GM12878 (cell line): ENCODE measurements around the gene GRK7. TPM values are rescaled to one million over a fixed set of nuclear protein-coding genes. Genes with fewer than 3 reads are reported as not detected.

Experiments
- ATAC-seq: fragments of 200-7000 bp; cut with Tn5 transposase; 3 replicates; pipeline ENCODE4 v1.9.1; 2020; ENCODE audit warnings: mild to moderate bottlenecking, moderate library complexity
- BruUV-seq: library from RNA; stranded (reverse); fragments of 400-500 nt; replicated peaks from 2 replicates; lab custom pipeline; 2021; lab: Mats Ljungman, UMichigan
- CTCF ChIA-PET: fragments of 300-600 bp; sonication (Branson Sonifier 250); formaldehyde crosslinking; extraction: SDS; loops from one replicate; lab custom pipeline; 2021; ENCODE audit warnings: inconsistent platforms; lab: Yijun Ruan, JAX
- POLR2A ChIA-PET: fragments of 350-600 bp; formaldehyde crosslinking; extraction: SDS; loops from one replicate; lab custom pipeline; 2021; ENCODE audit warnings: inconsistent platforms; lab: Charles Lee
- RAD21 ChIA-PET: fragments of 300-600 bp; sonication (Branson Sonifier 250); formaldehyde crosslinking; loops from one replicate; lab custom pipeline; 2023; ENCODE audit warnings: antibody characterized with exemption; ENCODE audit not compliant: unreplicated experiment; lab: Charles Lee
- SMC1A ChIA-PET: fragments of 300-600 bp; sonication (Branson Sonifier 250); formaldehyde crosslinking; loops from one replicate; lab custom pipeline; 2023; ENCODE audit not compliant: unreplicated experiment, uncharacterized antibody; lab: Charles Lee
- DNase-seq: peaks from one replicate; pipeline ENCODE4 v3.0.0-alpha.2; 2011; ENCODE audit warnings: low read depth, low spot score
- FAIRE-seq: peaks from 3 replicates; lab custom pipeline; 2011; peaks lifted over from hg19 to GRCh38; lab: Jason Lieb, UNC
- H2AFZ ChIP-seq: 2 replicates; pipeline ENCODE4 v1.6.0; 2011; ENCODE audit warnings: low read depth, low read length, control low read depth; ENCODE audit not compliant: control insufficient read depth
- H3K27ac ChIP-seq: 2 replicates; pipeline ENCODE4 v1.5.1; 2011; ENCODE audit warnings: control low read depth; ENCODE audit not compliant: control insufficient read depth, insufficient read depth
- H3K27me3 ChIP-seq, 2 experiments: replicated peaks in 1 of 2; 2 replicates each; pipeline versions ENCODE4 v1.6.0 to v1.6.1; 2011; ENCODE audit warnings: low read length in 1 of 2; ENCODE audit not compliant: control insufficient read depth in 2 of 2, insufficient read depth in 2 of 2
- H3K36me3 ChIP-seq, 2 experiments: 2 replicates each; pipeline ENCODE4 v1.5.1; 2011; ENCODE audit warnings: low read length in 1 of 2; ENCODE audit not compliant: control insufficient read depth in 2 of 2, insufficient read depth in 2 of 2
- H3K4me1 ChIP-seq: 2 replicates; pipeline ENCODE4 v1.6.1; 2011; ENCODE audit warnings: mild to moderate bottlenecking, low read length, moderate library complexity, mixed read lengths; ENCODE audit not compliant: control insufficient read depth, insufficient read depth
- H3K4me2 ChIP-seq: 2 replicates; pipeline ENCODE4 v1.6.0; 2011; ENCODE audit warnings: control low read depth; ENCODE audit not compliant: control insufficient read depth, insufficient read depth
- H3K4me3 ChIP-seq: fragments of 200-600 bp; sonication (generic); 2 replicates; pipeline ENCODE4 v1.5.1; 2016
- H3K79me2 ChIP-seq: 2 replicates; pipeline ENCODE4 v1.6.0; 2011; ENCODE audit warnings: low read length; ENCODE audit not compliant: control insufficient read depth, insufficient read depth
- H3K9ac ChIP-seq: 2 replicates; pipeline ENCODE4 v1.8.0; 2011; ENCODE audit warnings: low read length, control low read depth, mixed read lengths; ENCODE audit not compliant: control insufficient read depth, insufficient read depth
- H3K9me3 ChIP-seq: replicated peaks from 3 replicates; pipeline ENCODE4 v1.5.1; 2011; ENCODE audit warnings: mild to moderate bottlenecking, low read length; ENCODE audit not compliant: control insufficient read depth, insufficient read depth
- H4K20me1 ChIP-seq: 2 replicates; pipeline ENCODE4 v1.6.0; 2011; ENCODE audit not compliant: control insufficient read depth, insufficient read depth
- BACH1 ChIP-seq: fragments of 450-650 bp; IDR thresholded peaks from 2 replicates; pipeline ENCODE4 v1.6.1; 2017; ENCODE audit warnings: mild to moderate bottlenecking, borderline replicate concordance
- BCL3 ChIP-seq: IDR thresholded peaks from 2 replicates; pipeline ENCODE4 v1.6.1; 2011; ENCODE audit warnings: borderline replicate concordance, low read depth, mild to moderate bottlenecking, moderate library complexity, low read length; ENCODE audit not compliant: insufficient read depth, poor library complexity, severe bottlenecking
- CREB1 ChIP-seq: IDR thresholded peaks from 2 replicates; pipeline ENCODE4 v1.6.1; 2012; ENCODE audit warnings: low read depth, mild to moderate bottlenecking, inconsistent platforms
- ESRRA ChIP-seq: IDR thresholded peaks from 2 replicates; pipeline ENCODE4 v1.6.1; 2012; ENCODE audit warnings: mild to moderate bottlenecking, low read length, improper control_type of control experiment
- FOS ChIP-seq: IDR thresholded peaks from 3 replicates; pipeline ENCODE4 v1.6.1; 2011; ENCODE audit warnings: borderline replicate concordance; ENCODE audit not compliant: insufficient read length; ENCODE audit errors: extremely low read depth
- HCFC1 ChIP-seq: fragments of 150-350 bp; IDR thresholded peaks from 2 replicates; pipeline ENCODE4 v1.6.1; 2014; ENCODE audit warnings: low read length
- HDAC6 ChIP-seq: fragments of 200-600 bp; sonication (generic); IDR thresholded peaks from one replicate; pipeline ENCODE4 v1.8.0; 2017; ENCODE audit warnings: antibody characterized with exemption; ENCODE audit not compliant: unreplicated experiment
- JUNB ChIP-seq: IDR thresholded peaks from 2 replicates; pipeline ENCODE4 v1.6.1; 2016; ENCODE audit warnings: antibody characterized with exemption, mild to moderate bottlenecking
- NBN ChIP-seq: fragments of 450-650 bp; IDR thresholded peaks from 2 replicates; pipeline ENCODE4 v1.6.1; 2016
- POLR2AphosphoS2 ChIP-seq: IDR thresholded peaks from 2 replicates; pipeline ENCODE4 v1.6.1; 2011; ENCODE audit warnings: low read depth, mild to moderate bottlenecking, low read length, improper control_type of control experiment, moderate library complexity
- RELB ChIP-seq: fragments of 450-650 bp; IDR thresholded peaks from 2 replicates; pipeline ENCODE4 v1.6.1; 2017; ENCODE audit warnings: low read depth, mild to moderate bottlenecking, moderate library complexity
- ZNF687 ChIP-seq: fragments of 450-650 bp; IDR thresholded peaks from 2 replicates; pipeline ENCODE4 v1.6.1; 2017; ENCODE audit warnings: mild to moderate bottlenecking, moderate library complexity
- WGBS: methylation state at CpG from one replicate; pipeline ENCODE4 v1.1.6; 2016; ENCODE audit warnings: low lambda C conversion rate; ENCODE audit not compliant: insufficient replicate concordance, insufficient coverage; ENCODE audit errors: missing lambda C conversion rate; 5-methylcytosine and 5-hydroxymethylcytosine counted together
- in situ Hi-C: fragments of 300-500 bp; cut with MboI; formaldehyde crosslinking; loops from 9 replicates; pipeline ENCODE4 v1.14.3; 2018; ENCODE audit warnings: mixed read lengths
- intact Hi-C: fragments of 100-400 bp; cut with micrococcal nuclease; formaldehyde crosslinking; loops from one replicate; pipeline ENCODE4 v1.14.2; 2022; ENCODE audit not compliant: unreplicated experiment
- polyA plus RNA-seq, 11 experiments: library from polyadenylated mRNA; depleted of rRNA in 4 of 11; unstranded in 6 of 11; stranded (reverse) in 5 of 11; fragments of >200 nt; fragmentation: Nextera tagmentation in 4 of 11; fragmentation: Illumina TruSeq in 1 of 11; extraction: Ambion mirVana in 4 of 11; extraction: Trizol in 1 of 11; gene quantifications; 1 replicate in 1 of 11; 2 replicates in 10 of 11; pipeline versions ENCODE4 v1.2.1 to v1.2.3, GENCODE V29; 2011 to 2016; ENCODE audit warnings: inconsistent platforms in 2 of 11, missing spikeins in 2 of 11, low read depth in 1 of 11
- total RNA-seq, 4 experiments: library from RNA; depleted of rRNA in 3 of 4; stranded (reverse); fragments of >200 nt in 3 of 4; fragmentation: Illumina TruSeq in 1 of 4; extraction: Trizol in 1 of 4; gene quantifications; 2 replicates each; pipeline versions ENCODE4 v1.2.1 to v1.2.3, GENCODE V29; 2013 to 2021

Gene GRK7
- total and polyA plus RNA-seq, 10 of the 15 experiments (the other 5 are each of a cell fraction or from before 2014, with no cell fraction given), result not detected

GRCh38 chr3:141789281-141789680, 26.1 kb downstream of the GRK7 start:
- whole genome bisulfite sequencing, result 57% methylated on average over 7 of the region's 7 CpGs
- H3K4me3 ChIP-seq, result no peak overlapping the region
- H3K9ac ChIP-seq, result no peak overlapping the region
- CTCF ChIA-PET, result no interaction called here
- SMC1A ChIA-PET, result no interaction called here
- BruUV-seq, result no TSS peak
- intact Hi-C loops, result no loop called here
- RAD21 ChIA-PET, result no interaction called here
- no peak for TF ChIP-seq NBN
- no peak for TF ChIP-seq FOS
- TF ChIP-seq BACH1, result no peak
- no peak for TF ChIP-seq CREB1
- no peaks in the 10 kb centered on the region for H3K9me3 ChIP-seq
- in situ Hi-C loops, result no loop called here
- POLR2A ChIA-PET, result no interaction called here
- no peaks in the 10 kb centered on the region for H3K4me1 ChIP-seq
- no peak for ATAC-seq
- H3K4me2 ChIP-seq, result no peak overlapping the region
- H3K27me3 ChIP-seq, result no peaks in the 10 kb centered on the region
- H3K79me2 ChIP-seq, result no peaks in the 10 kb centered on the region
- H2AFZ ChIP-seq, result no peak overlapping the region
- no peaks in the 10 kb centered on the region for H4K20me1 ChIP-seq
- no peak for FAIRE-seq
- H3K36me3 ChIP-seq, result no peaks in the 10 kb centered on the region
- no peak for DNase-seq
- no peak overlapping the region for H3K27ac ChIP-seq

- CTCF ChIA-PET, result no interaction called here
- Histone ChIP-seq H2AFZ (no peak overlapping the region), H3K79me2 (no peaks in the 10 kb centered on the region), H3K4me2 (no peak overlapping the region), H3K9ac (no peak overlapping the region), H3K27ac (no peak overlapping the region), H4K20me1 (no peaks in the 10 kb centered on the region), H3K36me3 (no peaks in the 10 kb centered on the region), H3K4me1 (no peaks in the 10 kb centered on the region), H3K4me3 (no peak overlapping the region), H3K9me3 (no peaks in the 10 kb centered on the region), H3K27me3 (no peaks in the 10 kb centered on the region)
- BruUV-seq, result no TSS peak
- RAD21 ChIA-PET, result no interaction called here
- no peak for DNase-seq
- SMC1A ChIA-PET, result no interaction called here
- 66% methylated on average over 4 of the region's 4 CpGs for WGBS
- FAIRE-seq, result no peak
- in situ Hi-C loops (no loop called here), intact Hi-C loops (no loop called here)
- POLR2A ChIA-PET, result no interaction called here
- no peak for ATAC-seq
- TF ChIP-seq HCFC1 (no peak), JUNB (no peak), ESRRA (no peak), POLR2AphosphoS2 (no peak), ZNF687 (no peak), BCL3 (no peak), RELB (no peak), HDAC6 (no peak)
Observed at GRCh38 chr3:141790171-141790570, 27.0 kb downstream of the GRK7 start.
